NCI-H524 (cell line): Measurements from ENCODE around the gene UBB.
A peak's percentile ranks its signal among the peaks of the same experiment; 100 is the strongest.

ENCODE experiments used
- DNase-seq, 2 experiments: peaks; one replicate each; lab custom pipeline; 2025; lab: John Stamatoyannopoulos, UW

Gene UBB

GRCh38 chr17:16380640-16381495, at the start of gene UBB:
Gene UBB (plus strand): TSS chr17:16381091. CDS start chr17:16381908, 817 bp downstream.
- peak; percentile 99 for DNase-seq

GRCh38 chr17:16338391-16338790, 42.5 kb upstream of the UBB start:
- no peak for DNase-seq

GRCh38 chr17:16339402-16339801, 41.5 kb upstream of the UBB start:
- DNase-seq: no peak

DNA sequence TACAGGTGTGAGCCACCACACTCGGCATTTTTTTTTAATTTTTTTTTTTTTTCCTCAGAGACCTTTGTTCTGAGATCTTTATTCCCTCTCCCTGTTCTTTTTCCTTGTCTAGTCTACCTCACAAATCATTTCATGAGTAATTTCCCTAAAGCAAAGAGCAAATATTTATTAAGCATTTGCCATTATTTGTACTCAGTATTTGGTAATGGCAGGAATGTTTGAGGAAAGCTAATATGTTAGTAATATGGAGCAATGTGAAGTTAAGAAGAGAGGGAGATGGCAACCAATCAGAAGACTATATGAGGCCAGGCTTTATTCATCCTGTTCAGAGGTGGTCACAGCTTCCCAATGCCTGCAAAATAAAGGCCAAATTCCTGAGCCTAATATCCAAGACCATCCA, 40.9 kb upstream of the UBB start:
- DNase-seq: no peak

DNA sequence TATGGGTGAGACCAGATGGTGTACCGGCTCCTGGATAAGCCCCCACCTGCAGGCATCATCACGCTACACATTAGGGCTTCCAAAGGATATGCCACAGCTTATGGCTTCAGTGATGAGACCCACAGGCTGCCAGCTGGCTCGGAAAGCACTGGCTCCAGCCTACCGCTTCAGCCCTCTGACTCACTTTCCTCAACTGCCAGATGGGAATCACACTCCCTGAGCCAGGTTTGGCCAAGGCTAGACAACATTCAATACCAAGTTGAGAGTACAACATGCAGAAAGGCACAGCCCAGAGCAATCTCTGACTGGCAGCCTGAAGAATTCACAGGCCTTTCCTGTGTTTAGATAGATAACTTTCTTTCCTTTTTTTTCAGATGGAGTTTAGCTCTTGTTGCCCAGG, 37.9 kb upstream of the UBB start:
- peak in 1 of 2 experiments; percentile 44 for DNase-seq

DNA sequence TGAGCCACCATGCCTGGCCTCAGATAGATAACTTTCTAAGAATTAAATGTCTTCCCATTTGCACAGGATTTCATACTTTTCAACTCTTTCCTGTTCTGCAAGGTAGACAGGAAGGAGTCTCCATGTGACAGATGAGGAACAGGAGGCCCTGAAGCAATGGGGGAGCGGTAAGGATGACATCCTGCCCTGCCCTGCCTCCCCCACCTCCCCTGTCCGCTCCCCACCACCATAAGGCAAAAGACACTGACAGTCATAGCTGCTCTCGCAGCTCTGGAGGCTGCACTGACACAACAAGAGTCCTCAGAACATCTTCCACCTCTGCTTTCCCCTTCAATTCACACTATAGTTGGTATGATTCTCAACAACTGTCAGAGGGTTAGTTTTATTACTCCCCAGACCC, 37.3 kb upstream of the UBB start:
- DNase-seq: no peak

DNA sequence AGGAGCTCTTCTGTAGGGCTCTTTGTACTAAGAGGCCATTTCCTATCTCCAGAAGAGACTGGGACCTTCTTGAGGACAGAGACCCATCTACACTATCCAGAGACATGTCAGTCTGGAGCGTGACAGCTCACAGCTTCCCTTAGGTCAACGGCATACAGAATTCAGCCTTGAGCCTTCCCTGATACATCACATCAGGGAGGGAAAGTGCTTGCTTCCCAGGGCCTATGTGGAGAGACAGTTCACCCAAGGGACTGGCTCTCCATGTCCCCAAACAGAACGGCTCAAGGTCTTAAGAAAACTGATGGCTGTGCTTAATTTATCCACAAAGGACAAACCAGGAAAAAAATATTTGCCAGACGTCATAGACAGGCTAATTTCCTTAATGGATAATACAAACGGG, 35.3 kb upstream of the UBB start:
- DNase-seq: no peak

GRCh38 chr17:16346721-16347271, 34.1 kb upstream of the UBB start:
- no peak for DNase-seq

GRCh38 chr17:16348586-16348985, 32.3 kb upstream of the UBB start:
- DNase-seq: no peak

- DNase-seq: no peak
Measured at GRCh38 chr17:16349431-16349830, 31.5 kb upstream of the UBB start.

GRCh38 chr17:16351831-16352230, 29.1 kb upstream of the UBB start:
- no peak for DNase-seq

DNA sequence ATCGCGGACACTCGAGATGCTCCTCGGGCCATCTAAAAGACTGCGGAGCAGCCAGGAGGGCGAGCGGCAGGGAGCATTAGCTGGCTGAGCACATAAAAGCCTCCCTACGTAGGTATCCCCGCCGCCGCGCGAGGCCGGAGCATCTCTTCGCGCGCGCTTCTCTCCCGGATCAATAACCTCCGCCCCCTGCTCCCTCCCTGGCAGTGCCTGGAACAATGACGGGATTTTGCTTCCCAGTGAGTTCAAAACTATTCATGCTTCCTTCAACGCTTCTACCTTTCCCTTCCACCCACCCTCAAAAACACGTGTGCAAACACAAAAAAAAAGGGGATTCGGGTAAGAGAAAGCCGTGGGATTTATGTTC, 28.6 kb upstream of the UBB start:
- peak; percentile 54 to 83 for DNase-seq

DNA sequence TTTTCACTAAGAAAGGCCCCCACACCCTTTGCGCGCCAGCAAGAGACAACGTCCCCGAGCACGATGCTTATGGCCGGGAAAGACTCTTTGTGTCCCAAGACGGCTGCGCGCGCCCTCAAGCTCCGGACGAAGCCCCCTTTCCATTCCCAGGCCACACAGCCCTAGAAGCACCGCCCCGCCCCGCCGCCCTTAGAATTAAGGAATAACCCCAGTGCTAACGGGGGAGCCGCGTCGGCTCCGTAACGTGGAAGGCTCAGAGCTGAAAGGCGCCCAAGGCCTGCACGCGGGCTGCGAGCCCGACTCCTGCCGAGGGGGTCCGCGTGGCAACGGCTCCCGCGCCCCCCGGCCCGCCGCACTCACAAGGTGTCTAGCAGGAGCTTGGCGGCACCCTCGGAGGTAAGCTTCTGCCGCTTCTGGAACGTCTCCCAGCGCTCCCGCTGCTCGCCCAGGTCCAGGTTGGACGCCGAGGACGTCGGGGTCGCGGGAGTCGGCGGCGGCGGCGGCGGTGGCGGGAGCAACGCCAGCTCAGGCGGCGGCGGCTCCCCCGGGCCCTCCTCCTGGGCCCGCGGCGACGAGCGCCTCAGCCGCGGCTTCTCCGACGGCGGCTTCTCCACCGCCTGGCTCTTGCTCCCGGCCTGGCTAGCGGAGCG, 28.1 kb upstream of the UBB start:
- DNase-seq: peak; percentile 47 to 73

DNA sequence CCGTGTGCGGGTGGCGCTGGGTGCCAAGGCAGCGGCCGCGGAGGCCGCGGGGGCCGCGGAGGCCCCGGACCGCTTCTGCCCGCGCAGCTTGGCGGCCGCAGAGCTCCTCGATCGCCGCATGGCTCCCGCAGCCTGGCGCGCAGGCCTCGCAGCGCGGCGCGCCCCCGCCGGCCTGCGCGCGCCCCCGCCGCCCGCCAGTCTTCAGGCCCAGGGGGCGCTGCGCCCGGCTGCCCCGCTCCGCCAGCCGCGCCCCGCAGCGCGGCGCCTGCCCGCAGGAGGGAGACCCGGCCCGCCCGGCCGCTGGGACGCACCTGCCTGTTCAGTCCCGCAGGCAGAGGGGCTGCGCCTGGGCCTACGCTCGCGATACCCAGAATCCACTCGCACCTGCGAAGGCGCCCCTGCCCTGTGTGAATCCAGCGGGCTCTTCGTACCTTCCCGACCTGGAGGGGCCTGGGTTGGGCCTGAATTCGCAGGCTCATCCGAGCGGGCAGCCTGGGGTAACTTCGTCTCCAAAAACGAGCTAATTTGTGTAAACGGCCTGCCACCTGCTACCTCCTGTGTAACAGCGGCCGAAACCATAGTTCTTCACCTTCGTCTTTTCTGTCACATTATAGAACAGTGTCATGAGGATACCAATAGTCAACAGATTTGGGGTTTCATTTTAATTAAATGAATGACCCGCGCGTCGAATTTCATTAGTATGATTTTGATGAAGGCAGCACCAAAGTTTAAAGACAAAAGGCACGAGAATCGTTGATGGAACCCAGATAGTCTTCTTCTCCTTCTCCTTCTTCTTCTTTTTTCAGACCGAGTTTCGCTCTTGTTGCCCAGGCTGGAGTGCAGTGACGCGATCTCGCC, 27.3 kb upstream of the UBB start, which contains the start of gene CENPV:
Gene CENPV (minus strand): TSS at position 153 of the 858 bp plus-strand sequence. CDS start 33 bp downstream, at position 120.
- DNase-seq: peak in 1 of 2 experiments; percentile 71

GRCh38 chr17:16354585-16354984, 26.3 kb upstream of the UBB start:
- DNase-seq: no peak

DNA sequence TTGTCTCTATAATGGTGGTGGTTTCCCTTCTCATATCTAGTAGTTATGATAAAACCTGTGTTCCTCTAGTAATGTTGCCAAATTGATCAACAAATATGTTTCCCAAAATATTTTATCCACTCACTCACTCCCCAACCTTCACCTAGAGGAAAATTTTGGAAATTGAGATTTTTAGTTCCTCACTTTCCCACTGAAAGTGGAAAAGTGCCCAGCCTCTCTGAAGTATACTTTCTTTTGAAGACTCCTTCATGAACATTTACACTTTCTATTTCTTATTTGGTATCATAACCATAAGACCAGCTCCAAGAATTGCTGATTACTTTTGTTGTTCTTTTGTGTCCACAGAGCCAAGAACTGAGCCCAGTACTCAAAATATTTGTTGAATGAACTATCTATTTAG, 22.5 kb upstream of the UBB start:
- DNase-seq: no peak

- no peak for DNase-seq
Measured at GRCh38 chr17:16361874-16362273, 19.0 kb upstream of the UBB start.

DNA sequence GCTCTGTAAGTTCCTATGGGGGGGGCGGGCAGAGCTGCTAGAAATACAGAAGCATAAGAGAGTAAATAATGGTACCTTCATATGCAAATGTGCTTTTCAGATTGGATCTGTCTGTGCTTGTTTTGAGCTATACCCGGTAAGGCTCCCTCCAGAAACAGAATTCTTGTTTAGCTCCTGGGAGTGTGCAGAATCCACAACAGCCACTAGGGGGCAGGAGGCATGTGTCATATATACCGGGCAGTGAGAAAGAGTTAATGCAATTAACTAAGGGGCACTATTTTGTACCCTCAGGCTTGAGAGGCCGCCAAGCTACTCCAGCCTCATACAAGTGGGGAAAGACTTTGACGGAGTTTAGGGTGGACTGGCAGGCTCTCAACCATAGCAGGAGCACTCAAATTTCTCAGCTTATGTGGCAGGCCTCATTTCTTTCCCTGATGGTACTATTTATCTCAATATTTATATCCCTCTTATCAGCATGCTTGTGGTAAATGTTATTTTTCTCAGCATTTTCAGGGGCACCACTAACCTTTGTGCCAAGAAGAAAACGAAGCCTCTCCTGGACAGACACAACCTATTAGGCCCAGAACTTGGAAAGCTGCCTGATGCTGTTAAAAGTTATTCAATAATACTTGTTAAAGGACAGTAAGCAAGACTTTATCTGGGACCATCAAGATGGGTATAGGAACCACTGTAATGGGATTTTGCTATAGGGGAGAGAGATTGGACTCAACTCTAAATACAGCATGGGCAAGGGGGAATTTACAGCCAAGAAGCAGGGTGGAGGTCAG, 16.9 kb upstream of the UBB start:
- peak; percentile 75 to 81 for DNase-seq

DNA sequence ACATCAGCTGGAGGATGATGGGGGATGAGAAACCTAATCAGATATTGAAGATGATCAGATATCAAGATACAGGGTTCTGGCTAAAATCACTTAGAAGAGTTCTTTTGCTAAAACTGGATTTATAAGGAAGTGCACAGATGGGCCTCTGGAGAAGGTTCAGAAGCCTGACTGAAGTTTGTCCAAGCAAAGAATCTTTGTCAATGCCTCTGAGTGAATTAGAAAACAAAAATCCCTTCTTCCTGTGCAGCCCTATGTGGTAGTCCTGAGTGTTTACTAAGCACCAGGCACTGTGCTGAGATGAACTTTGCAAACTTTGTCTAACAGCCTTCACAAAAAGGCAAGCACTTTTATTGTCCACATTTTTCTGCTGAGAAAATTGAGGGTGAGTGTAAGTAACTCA, 16.3 kb upstream of the UBB start:
- DNase-seq: no peak

DNA sequence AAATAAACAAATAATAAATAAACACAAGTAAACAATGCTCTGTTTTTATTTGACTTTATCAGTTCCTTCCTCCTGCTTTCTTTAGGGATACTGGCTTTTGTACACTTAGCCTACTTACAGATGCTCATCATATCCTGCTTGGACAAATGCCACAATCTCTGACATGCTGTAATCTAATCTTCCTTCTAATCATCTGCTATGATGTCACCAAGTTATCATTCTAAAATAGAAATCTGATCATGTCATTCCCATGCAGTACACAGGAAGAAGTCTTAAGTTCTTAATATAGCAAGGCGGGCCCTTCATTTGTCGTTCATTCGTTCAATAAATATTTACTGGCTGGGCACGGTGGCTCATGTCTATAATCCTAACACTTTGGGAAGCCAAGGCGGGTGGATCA, 9.1 kb upstream of the UBB start:
- peak in 1 of 2 experiments; percentile 29 for DNase-seq
